IPS DF 4.7 (cell line): Measurements from ENCODE around the gene CABYR.
"Not testable (repeated sequence)": the region's sequence is repeated elsewhere in the genome, so short reads cannot be mapped to it uniquely, and the experiment has no call there.

Experiments used
- DNase-seq: peaks from one replicate; pipeline ENCODE4 v3.0.0-alpha.2; 2013; ENCODE audit warnings: low spot score; ENCODE audit errors: extremely low read depth

The CABYR gene

GRCh38 chr18:24127735-24128134 lies 11.1 kb upstream of the CABYR start:
- no peak for DNase-seq

GRCh38 chr18:24128700-24129099 lies 10.2 kb upstream of the CABYR start:
- DNase-seq, result no peak

GRCh38 chr18:24130494-24130893 lies 8.4 kb upstream of the CABYR start:
- no peak for DNase-seq

GRCh38 chr18:24136967-24137373 lies 1.9 kb upstream of the CABYR start:
- DNase-seq, result no peak

- DNase-seq, result no peak
Measured at GRCh38 chr18:24138409-24138788, 463 bp upstream of the CABYR start.

GRCh38 chr18:24140697-24141096 lies 1.8 kb downstream of the CABYR start:
- DNase-seq, result no peak

- no peak for DNase-seq
Measured at GRCh38 chr18:24142376-24142775, 3.5 kb downstream of the CABYR start.

- not testable (repeated sequence) for DNase-seq
Measured at GRCh38 chr18:24149591-24149990, 10.7 kb downstream of the CABYR start.

- no peak for DNase-seq
Measured at GRCh38 chr18:24153397-24153796, 14.5 kb downstream of the CABYR start.

- no peak for DNase-seq
Measured at GRCh38 chr18:24157855-24158254, 19.0 kb downstream of the CABYR start.

GRCh38 chr18:24160086-24160485 lies 21.2 kb downstream of the CABYR start:
- no peak for DNase-seq

GRCh38 chr18:24161304-24161703 lies 22.4 kb downstream of the CABYR start:
- no peak for DNase-seq

GRCh38 chr18:24168496-24168895 lies 29.6 kb downstream of the CABYR start:
- DNase-seq, result no peak

GRCh38 chr18:24170360-24170759 lies 31.5 kb downstream of the CABYR start:
- DNase-seq, result no peak

GRCh38 chr18:24173997-24174396 lies 35.1 kb downstream of the CABYR start:
- no peak for DNase-seq

GRCh38 chr18:24176727-24177416 lies 38.0 kb downstream of the CABYR start:
- DNase-seq, result peak; percentile 28

GRCh38 chr18:24177499-24178133 lies 38.8 kb downstream of the CABYR start:
- DNase-seq, result no peak

- DNase-seq, result no peak
Measured at GRCh38 chr18:24180048-24180447, 41.2 kb downstream of the CABYR start.

GRCh38 chr18:24181806-24182205 lies 42.9 kb downstream of the CABYR start:
- DNase-seq, result no peak

- DNase-seq, result no peak
Measured at GRCh38 chr18:24185805-24186204, 46.9 kb downstream of the CABYR start.

- no peak for DNase-seq
Measured at GRCh38 chr18:24187049-24187448, 48.2 kb downstream of the CABYR start.

- DNase-seq, result no peak
Measured at GRCh38 chr18:24187689-24188088, 48.8 kb downstream of the CABYR start.

- DNase-seq, result no peak
Measured at GRCh38 chr18:24188120-24188519, 49.3 kb downstream of the CABYR start.
